Stimulated activated CD8-positive, alpha-beta memory T cell treated with anti-CD3 and anti-CD28 coated beads, Interleukin-15, amount 100 ng/mL, for 24 hours (primary cell): Measurements from ENCODE around the gene UBQLN4.
"Not testable (repeated sequence)": the region's sequence is repeated elsewhere in the genome, so short reads cannot be mapped to it uniquely, and the experiment has no call there.

ENCODE experiments used
- DNase-seq: peaks from one replicate; pipeline ENCODE4 v3.0.0-alpha.2; 2020; ENCODE audit warnings: low read depth

UBQLN4 gene

GRCh38 chr1:156081180-156081916 lies 27.8 kb upstream of the UBQLN4 start:
- no peak for DNase-seq

- no peak for DNase-seq
These were observed 27.2 kb upstream of the UBQLN4 start for GRCh38 chr1:156080863-156081179.

GRCh38 chr1:156080241-156080862 lies 26.8 kb upstream of the UBQLN4 start:
- no peak for DNase-seq

GRCh38 chr1:156079762-156080161 lies 26.2 kb upstream of the UBQLN4 start:
- no peak for DNase-seq

- no peak for DNase-seq
These were observed 25.1 kb upstream of the UBQLN4 start for GRCh38 chr1:156078728-156079127.

GRCh38 chr1:156077430-156077760 lies 23.8 kb upstream of the UBQLN4 start:
- DNase-seq, result no peak

- no peak for DNase-seq
These were observed 23.2 kb upstream of the UBQLN4 start for GRCh38 chr1:156076609-156077429.

- DNase-seq, result no peak
These were observed 22.2 kb upstream of the UBQLN4 start for GRCh38 chr1:156075775-156076204.

GRCh38 chr1:156075162-156075561 lies 21.6 kb upstream of the UBQLN4 start:
- no peak for DNase-seq

GRCh38 chr1:156074661-156075060 lies 21.1 kb upstream of the UBQLN4 start:
- no peak for DNase-seq

GRCh38 chr1:156073740-156074139 lies 20.1 kb upstream of the UBQLN4 start:
- DNase-seq, result no peak

GRCh38 chr1:156073110-156073687 lies 19.6 kb upstream of the UBQLN4 start:
- no peak for DNase-seq

GRCh38 chr1:156072251-156072650 lies 18.7 kb upstream of the UBQLN4 start:
- no peak for DNase-seq

- not testable (repeated sequence) for DNase-seq
These were observed 17.8 kb upstream of the UBQLN4 start for GRCh38 chr1:156071332-156071816.

- DNase-seq, result no peak
These were observed 16.9 kb upstream of the UBQLN4 start for GRCh38 chr1:156070548-156070947.

- DNase-seq, result no peak
These were observed 16.2 kb upstream of the UBQLN4 start for GRCh38 chr1:156069490-156070455.

GRCh38 chr1:156067262-156067661 lies 13.7 kb upstream of the UBQLN4 start:
- DNase-seq, result no peak

- DNase-seq, result no peak
These were observed 12.3 kb upstream of the UBQLN4 start for GRCh38 chr1:156065871-156066270.

GRCh38 chr1:156065212-156065611 lies 11.6 kb upstream of the UBQLN4 start:
- DNase-seq, result no peak

- no peak for DNase-seq
These were observed 11.0 kb upstream of the UBQLN4 start for GRCh38 chr1:156064615-156065014.

- no peak for DNase-seq
These were observed 10.3 kb upstream of the UBQLN4 start for GRCh38 chr1:156063997-156064285.

GRCh38 chr1:156062189-156062588 lies 8.6 kb upstream of the UBQLN4 start:
- DNase-seq, result no peak
